ENCODE results near the gene PCDHB4. TPM values are rescaled to one million over a fixed set of nuclear protein-coding genes. Genes with fewer than 3 reads are reported as not detected.
"Not testable (repeated sequence)": the region's sequence is repeated elsewhere in the genome, so short reads cannot be mapped to it uniquely, and the experiment has no call there.

Gene PCDHB4
- total RNA-seq, 1 experiment from 2014 or later, result 0.44 TPM

GRCh38 chr5:141100243-141100805, 21.3 kb upstream of the PCDHB4 start, which contains the start of gene PCDHB3:
TSS of gene PCDHB3 (plus strand) at chr5:141100473. CDS start at chr5:141100650, 177 bp downstream.
- Mint-ChIP-seq H3K36me3 (ENCODE audit: insufficient read depth, unreplicated experiment) (no peaks in the 10 kb centered on the region), H3K4me1 (ENCODE audit: insufficient read depth, unreplicated experiment) (no peaks in the 10 kb centered on the region), H3K27ac (ENCODE audit: low read depth, unreplicated experiment) (no peak within 1 kb of the TSS), H3K4me3 (ENCODE audit: unreplicated experiment) (no peak within 1 kb of the TSS), H3K27me3 (ENCODE audit: insufficient read depth, unreplicated experiment) (no peaks in the 10 kb centered on the region), H3K9me3 (ENCODE audit: unreplicated experiment) (peaks cover 7% of the 10 kb centered on the region)
- CTCF ChIA-PET, result interaction anchor here (0.8 to 1.1 kb wide), 3 partner anchors 14 to 225 kb away, joined by 3 to 4 read pairs (median 3); partner anchors contain the start of gene PCDHB16
- DNase-seq (ENCODE audit: unreplicated experiment), result peak; percentile 50
- intact Hi-C loops (cut with micrococcal nuclease), result no loop called here
- TF ChIP-seq CTCF (IDR thresholded peaks at IDR 0.05; ENCODE audit: unreplicated experiment), result peak; percentile 28
- POLR2A ChIA-PET, result no interaction called here
- no TSS peak for BruUV-seq (replicated peaks)

GRCh38 chr5:141101059-141101458, 20.6 kb upstream of the PCDHB4 start:
- no peak overlapping the region for H3K4me3 Mint-ChIP-seq (ENCODE audit: unreplicated experiment)
- H3K27me3 Mint-ChIP-seq (ENCODE audit: insufficient read depth, unreplicated experiment), result no peaks in the 10 kb centered on the region
- TF ChIP-seq CTCF (IDR thresholded peaks at IDR 0.05; ENCODE audit: unreplicated experiment), result no peak
- intact Hi-C loops (cut with micrococcal nuclease), result no loop called here
- CTCF ChIA-PET, result interaction anchor here (0.8 to 1.1 kb wide), 3 partner anchors 15 to 225 kb away, joined by 3 to 4 read pairs (median 3); partner anchors contain the start of gene PCDHB16
- H3K9me3 Mint-ChIP-seq (ENCODE audit: unreplicated experiment), result peaks cover 7% of the 10 kb centered on the region
- no TSS peak for BruUV-seq (replicated peaks)
- H3K27ac Mint-ChIP-seq (ENCODE audit: low read depth, unreplicated experiment), result no peak overlapping the region
- H3K4me1 Mint-ChIP-seq (ENCODE audit: insufficient read depth, unreplicated experiment), result no peaks in the 10 kb centered on the region
- DNase-seq (ENCODE audit: unreplicated experiment), result no peak
- POLR2A ChIA-PET, result no interaction called here
- no peaks in the 10 kb centered on the region for H3K36me3 Mint-ChIP-seq (ENCODE audit: insufficient read depth, unreplicated experiment)

GRCh38 chr5:141102070-141102469, 19.5 kb upstream of the PCDHB4 start:
- H3K4me3 Mint-ChIP-seq (ENCODE audit: unreplicated experiment); H3K9me3 Mint-ChIP-seq (ENCODE audit: unreplicated experiment); intact Hi-C loops (cut with micrococcal nuclease); H3K36me3 Mint-ChIP-seq (ENCODE audit: insufficient read depth, unreplicated experiment); H3K4me1 Mint-ChIP-seq (ENCODE audit: insufficient read depth, unreplicated experiment); H3K27me3 Mint-ChIP-seq (ENCODE audit: insufficient read depth, unreplicated experiment); H3K27ac Mint-ChIP-seq (ENCODE audit: low read depth, unreplicated experiment); CTCF ChIA-PET; POLR2A ChIA-PET; BruUV-seq (replicated peaks); DNase-seq (ENCODE audit: unreplicated experiment): not testable (repeated sequence)

- CTCF ChIA-PET; DNase-seq (ENCODE audit: unreplicated experiment); intact Hi-C loops (cut with micrococcal nuclease); H3K27ac Mint-ChIP-seq (ENCODE audit: low read depth, unreplicated experiment); H3K27me3 Mint-ChIP-seq (ENCODE audit: insufficient read depth, unreplicated experiment); POLR2A ChIA-PET; H3K4me1 Mint-ChIP-seq (ENCODE audit: insufficient read depth, unreplicated experiment); H3K9me3 Mint-ChIP-seq (ENCODE audit: unreplicated experiment); H3K36me3 Mint-ChIP-seq (ENCODE audit: insufficient read depth, unreplicated experiment); BruUV-seq (replicated peaks); H3K4me3 Mint-ChIP-seq (ENCODE audit: unreplicated experiment): not testable (repeated sequence)
These were observed 19.1 kb upstream of the PCDHB4 start for GRCh38 chr5:141102471-141102870.

GRCh38 chr5:141105350-141105749, 16.3 kb upstream of the PCDHB4 start:
- no peak overlapping the region for H3K4me3 Mint-ChIP-seq (ENCODE audit: unreplicated experiment)
- intact Hi-C loops (cut with micrococcal nuclease), result no loop called here
- H3K27me3 Mint-ChIP-seq (ENCODE audit: insufficient read depth, unreplicated experiment), result no peaks in the 10 kb centered on the region
- TF ChIP-seq CTCF (IDR thresholded peaks at IDR 0.05; ENCODE audit: unreplicated experiment), result no peak
- no TSS peak for BruUV-seq (replicated peaks)
- no peaks in the 10 kb centered on the region for H3K36me3 Mint-ChIP-seq (ENCODE audit: insufficient read depth, unreplicated experiment)
- ChIA-PET POLR2A (interaction anchor here (1.0 kb wide), 1 partner anchor 28 kb away, joined by 3 read pairs; no protein-coding TSS in a partner anchor), CTCF (no interaction called here)
- DNase-seq (ENCODE audit: unreplicated experiment), result no peak
- H3K4me1 Mint-ChIP-seq (ENCODE audit: insufficient read depth, unreplicated experiment), result no peaks in the 10 kb centered on the region
- peaks cover 4% of the 10 kb centered on the region for H3K9me3 Mint-ChIP-seq (ENCODE audit: unreplicated experiment)
- no peak overlapping the region for H3K27ac Mint-ChIP-seq (ENCODE audit: low read depth, unreplicated experiment)

Data from MCF 10A (cell line).